Astrocyte (in vitro differentiated cells and primary cell): ENCODE results near the gene LACTB. TPM values are rescaled to one million over a fixed set of nuclear protein-coding genes. Genes with fewer than 3 reads are reported as not detected.

Experiments
- DNase-seq: peaks from one replicate; pipeline ENCODE4 v3.0.0-alpha.2; 2010; ENCODE audit warnings: low read depth
- FAIRE-seq: peaks from 2 replicates; lab custom pipeline; 2011; peaks lifted over from hg19 to GRCh38; lab: Jason Lieb, UNC
- H2AFZ ChIP-seq: 2 replicates; pipeline ENCODE4 v1.6.0; 2012; ENCODE audit warnings: low read depth, low read length, inconsistent platforms
- H3K27ac ChIP-seq: 2 replicates; pipeline ENCODE4 v1.5.1; 2011; ENCODE audit warnings: low read depth, low read length, inconsistent platforms
- H3K27me3 ChIP-seq: 2 replicates; pipeline ENCODE4 v1.6.0; 2011; ENCODE audit warnings: low read length, inconsistent platforms; ENCODE audit not compliant: insufficient read depth
- H3K36me3 ChIP-seq: 2 replicates; pipeline ENCODE4 v1.5.1; 2011; ENCODE audit warnings: low read length, inconsistent platforms; ENCODE audit not compliant: insufficient read depth
- H3K4me1 ChIP-seq: 2 replicates; pipeline ENCODE4 v1.5.1; 2011; ENCODE audit warnings: low read length, inconsistent platforms; ENCODE audit not compliant: insufficient read depth
- H3K4me2 ChIP-seq: 2 replicates; pipeline ENCODE4 v1.6.0; 2012; ENCODE audit warnings: low read length, inconsistent platforms
- H3K4me3 ChIP-seq: 2 replicates; pipeline ENCODE4 v1.5.1; 2011; ENCODE audit warnings: low read depth, mild to moderate bottlenecking, low read length, inconsistent platforms; ENCODE audit not compliant: insufficient read depth
- H3K79me2 ChIP-seq: 2 replicates; pipeline ENCODE4 v1.6.0; 2012; ENCODE audit warnings: mild to moderate bottlenecking, low read length, inconsistent platforms; ENCODE audit not compliant: insufficient read depth
- H3K9ac ChIP-seq: 2 replicates; pipeline ENCODE4 v1.6.0; 2012; ENCODE audit warnings: mild to moderate bottlenecking, low read length, inconsistent platforms
- H3K9me3 ChIP-seq: 2 replicates; pipeline ENCODE4 v1.5.1; 2012; ENCODE audit warnings: low read depth, mild to moderate bottlenecking, low read length, inconsistent platforms; ENCODE audit not compliant: insufficient read depth
- H4K20me1 ChIP-seq: 2 replicates; pipeline ENCODE4 v1.6.0; 2012; ENCODE audit warnings: low read length, inconsistent platforms; ENCODE audit not compliant: insufficient read depth
- H3K27ac Mint-ChIP-seq: one replicate; pipeline ENCODE4 v1.8.0; 2021; ENCODE audit warnings: mild to moderate bottlenecking, mixed read lengths; ENCODE audit not compliant: unreplicated experiment
- H3K27me3 Mint-ChIP-seq: one replicate; pipeline ENCODE4 v1.8.0; 2021; ENCODE audit warnings: low read depth, mixed read lengths; ENCODE audit not compliant: unreplicated experiment
- H3K36me3 Mint-ChIP-seq: one replicate; pipeline ENCODE4 v1.8.0; 2021; ENCODE audit warnings: low read depth, mixed read lengths; ENCODE audit not compliant: unreplicated experiment
- H3K4me1 Mint-ChIP-seq: one replicate; pipeline ENCODE4 v1.8.0; 2021; ENCODE audit warnings: low read depth, mixed read lengths; ENCODE audit not compliant: unreplicated experiment
- H3K4me3 Mint-ChIP-seq: one replicate; pipeline ENCODE4 v1.8.0; 2021; ENCODE audit warnings: mild to moderate bottlenecking, moderate library complexity, mixed read lengths; ENCODE audit not compliant: unreplicated experiment
- H3K9me3 Mint-ChIP-seq: one replicate; pipeline ENCODE4 v1.8.0; 2021; ENCODE audit warnings: mild to moderate bottlenecking, mixed read lengths; ENCODE audit not compliant: unreplicated experiment
- CTCF ChIP-seq: IDR thresholded peaks from 2 replicates; pipeline ENCODE4 v1.5.1; 2011; ENCODE audit warnings: low read depth, mild to moderate bottlenecking, inconsistent platforms, low read length, moderate library complexity; ENCODE audit not compliant: insufficient read depth
- EZH2 ChIP-seq: IDR thresholded peaks from 2 replicates; pipeline ENCODE4 v1.6.1; 2012; ENCODE audit warnings: mild to moderate bottlenecking, low read length, inconsistent platforms; ENCODE audit not compliant: insufficient read depth
- total RNA-seq: library from RNA; stranded (reverse); gene quantifications from 2 replicates; pipeline ENCODE4 v1.2.1, GENCODE V29; 2021

Gene LACTB
- total RNA-seq, 1 donor from 2014 or later = 29.8 TPM

- no peak for FAIRE-seq
- Mint-ChIP-seq H3K36me3 (peaks cover 2% of the 10 kb centered on the region), H3K9me3 (no peaks in the 10 kb centered on the region), H3K27ac (no peak overlapping the region), H3K4me1 (no peaks in the 10 kb centered on the region), H3K27me3 (no peaks in the 10 kb centered on the region), H3K4me3 (no peak overlapping the region)
- Histone ChIP-seq H3K4me1 (peaks cover 22% of the 10 kb centered on the region), H2AFZ (no peak overlapping the region), H3K27me3 (no peaks in the 10 kb centered on the region), H3K4me3 (no peak overlapping the region), H3K9ac (no peak overlapping the region), H3K4me2 (peak overlapping the region; percentile 31), H3K9me3 (no peaks in the 10 kb centered on the region), H3K79me2 (no peaks in the 10 kb centered on the region), H4K20me1 (no peaks in the 10 kb centered on the region), H3K27ac (peak overlapping the region; percentile 47), H3K36me3 (peaks cover 4% of the 10 kb centered on the region)
- DNase-seq = no peak
- TF ChIP-seq EZH2 (no peak), CTCF (no peak)
Measured at GRCh38 chr15:63134245-63134985, 12.8 kb downstream of the LACTB start.

- Mint-ChIP-seq H3K36me3 (peaks cover 2% of the 10 kb centered on the region), H3K9me3 (no peaks in the 10 kb centered on the region), H3K4me1 (no peaks in the 10 kb centered on the region), H3K4me3 (no peak overlapping the region), H3K27ac (no peak overlapping the region), H3K27me3 (no peaks in the 10 kb centered on the region)
- no peaks in the 10 kb centered on the region for H3K79me2 ChIP-seq
- no peak for DNase-seq
- no peak overlapping the region for H3K4me3 ChIP-seq
- H3K4me2 ChIP-seq = peak overlapping the region; percentile 61
- H3K27ac ChIP-seq = peak overlapping the region; percentile 80
- no peak overlapping the region for H2AFZ ChIP-seq
- peaks cover 22% of the 10 kb centered on the region for H3K4me1 ChIP-seq
- H3K9me3 ChIP-seq = no peaks in the 10 kb centered on the region
- no peak for FAIRE-seq
- peak overlapping the region; percentile 63 for H3K9ac ChIP-seq
- H3K27me3 ChIP-seq = no peaks in the 10 kb centered on the region
- no peaks in the 10 kb centered on the region for H3K36me3 ChIP-seq
- no peak for TF ChIP-seq CTCF
- TF ChIP-seq EZH2 = no peak
- no peaks in the 10 kb centered on the region for H4K20me1 ChIP-seq
Measured at GRCh38 chr15:63135281-63135680, 13.6 kb downstream of the LACTB start.

- peak; percentile 77 for DNase-seq
Measured at GRCh38 chr15:63135804-63136203, 14.1 kb downstream of the LACTB start.

More at GRCh38 chr15:63135804-63136203, 14.1 kb downstream of the LACTB start:
- no peaks in the 10 kb centered on the region for H3K4me1 Mint-ChIP-seq
- H2AFZ ChIP-seq = no peak overlapping the region
- peak; percentile 58 for FAIRE-seq
- H4K20me1 ChIP-seq = no peaks in the 10 kb centered on the region
- no peaks in the 10 kb centered on the region for H3K9me3 Mint-ChIP-seq
- peaks cover 22% of the 10 kb centered on the region for H3K4me1 ChIP-seq
- no peaks in the 10 kb centered on the region for H3K79me2 ChIP-seq
- H3K4me3 ChIP-seq = no peak overlapping the region
- H3K36me3 ChIP-seq = no peaks in the 10 kb centered on the region
- H3K36me3 Mint-ChIP-seq = peaks cover 2% of the 10 kb centered on the region
- peak overlapping the region; percentile 61 for H3K4me2 ChIP-seq
- peak overlapping the region; percentile 80 for H3K27ac ChIP-seq
- no peak overlapping the region for H3K4me3 Mint-ChIP-seq
- H3K9ac ChIP-seq = peak overlapping the region; percentile 63
- no peaks in the 10 kb centered on the region for H3K27me3 ChIP-seq
- H3K27me3 Mint-ChIP-seq = no peaks in the 10 kb centered on the region
- H3K9me3 ChIP-seq = no peaks in the 10 kb centered on the region
- no peak for TF ChIP-seq EZH2
- TF ChIP-seq CTCF = no peak
- no peak overlapping the region for H3K27ac Mint-ChIP-seq
